GM23248 (cell line): ENCODE data around the gene CTSF. TPM values are rescaled to one million over a fixed set of nuclear protein-coding genes. Genes with fewer than 3 reads are reported as not detected.
"Not testable (repeated sequence)": the region's sequence is repeated elsewhere in the genome, so short reads cannot be mapped to it uniquely, and the experiment has no call there.

Experiments used
- DNase-seq: peaks from one replicate; pipeline ENCODE4 v3.0.0-alpha.2; 2015
- H2AFZ ChIP-seq: fragments of 200-600 bp; sonication (generic); 2 replicates; pipeline ENCODE4 v1.6.1; 2016; ENCODE audit warnings: antibody characterized with exemption
- H3F3A ChIP-seq: fragments of 200-600 bp; sonication (generic); 2 replicates; pipeline ENCODE4 v1.6.1; 2016; ENCODE audit warnings: mild to moderate bottlenecking, antibody characterized with exemption, mixed run types; ENCODE audit not compliant: insufficient read depth
- H3K27ac ChIP-seq: fragments of 200-600 bp; sonication (generic); 2 replicates; pipeline ENCODE4 v1.5.1; 2016; ENCODE audit warnings: mild to moderate bottlenecking
- H3K27me3 ChIP-seq: fragments of 200-600 bp; sonication (generic); replicated peaks from 2 replicates; pipeline ENCODE4 v1.6.1; 2016; ENCODE audit warnings: mild to moderate bottlenecking; ENCODE audit not compliant: insufficient read depth
- H3K36me3 ChIP-seq: fragments of 200-600 bp; sonication (generic); 2 replicates; pipeline ENCODE4 v1.6.1; 2016; ENCODE audit warnings: low read depth, mild to moderate bottlenecking
- H3K4me1 ChIP-seq: fragments of 200-600 bp; sonication (generic); 2 replicates; pipeline ENCODE4 v1.6.1; 2016; ENCODE audit warnings: mild to moderate bottlenecking; ENCODE audit not compliant: insufficient read depth
- H3K4me2 ChIP-seq: fragments of 200-600 bp; sonication (generic); one replicate; pipeline ENCODE4 v1.6.1; 2016; ENCODE audit warnings: mild to moderate bottlenecking; ENCODE audit not compliant: unreplicated experiment
- H3K4me3 ChIP-seq: fragments of 200-600 bp; sonication (generic); 2 replicates; pipeline ENCODE4 v1.5.1; 2016; ENCODE audit warnings: mild to moderate bottlenecking
- H3K79me2 ChIP-seq: fragments of 200-600 bp; sonication (generic); 2 replicates; pipeline ENCODE4 v1.6.1; 2016; ENCODE audit warnings: mild to moderate bottlenecking; ENCODE audit not compliant: insufficient read depth
- H3K9ac ChIP-seq: fragments of 200-600 bp; sonication (generic); 2 replicates; pipeline ENCODE4 v1.6.1; 2016; ENCODE audit warnings: mild to moderate bottlenecking
- H3K9me2 ChIP-seq: fragments of 200-600 bp; sonication (generic); 2 replicates; pipeline ENCODE4 v1.6.1; 2016; ENCODE audit warnings: mixed run types, mild to moderate bottlenecking, moderate library complexity; ENCODE audit not compliant: insufficient read depth
- H3K9me3 ChIP-seq: fragments of 200-600 bp; sonication (generic); one replicate; pipeline ENCODE4 v1.6.1; 2017; ENCODE audit warnings: low read depth
- H4K20me1 ChIP-seq: fragments of 200-600 bp; sonication (generic); 2 replicates; pipeline ENCODE4 v1.6.0; 2016; ENCODE audit not compliant: insufficient read depth
- EZH2 ChIP-seq: fragments of 200-600 bp; sonication (generic); IDR thresholded peaks from 2 replicates; pipeline ENCODE4 v1.6.1; 2018; ENCODE audit warnings: antibody characterized with exemption, mild to moderate bottlenecking; ENCODE audit not compliant: insufficient read depth, poor library complexity, severe bottlenecking
- EZH2phosphoT487 ChIP-seq: fragments of 200-600 bp; sonication (generic); IDR thresholded peaks from 2 replicates; pipeline ENCODE4 v1.6.1; 2018; ENCODE audit warnings: antibody characterized with exemption, moderate library complexity, mild to moderate bottlenecking, low read depth; ENCODE audit not compliant: insufficient read depth
- WGBS, 2 experiments: methylation state at CpG; one replicate each; pipeline ENCODE4 v1.1.6; 2015 to 2017; ENCODE audit warnings: low lambda C conversion rate in 2 of 2, low coverage in 1 of 2; ENCODE audit errors: missing lambda C conversion rate in 2 of 2; 5-methylcytosine and 5-hydroxymethylcytosine counted together
- in situ Hi-C: fragments of 300-500 bp; cut with MboI; formaldehyde crosslinking; loops from 2 replicates; pipeline ENCODE4 v1.15.0; 2020
- polyA plus RNA-seq: library from polyadenylated mRNA; unstranded; fragments of >200 nt; fragmentation: Nextera tagmentation; extraction: Ambion mirVana; gene quantifications from 2 replicates; pipeline ENCODE4 v1.2.1, GENCODE V29; 2016
- total RNA-seq: library from RNA; depleted of rRNA; stranded (reverse); fragments of >200 nt; shearing (Covaris generic); gene quantifications from 2 replicates; pipeline ENCODE4 v1.2.3, GENCODE V29; 2014

The CTSF gene
- total and polyA plus RNA-seq, 2 experiments from 2014 or later, result 59.2 to 72.6 TPM

GRCh38 chr11:66592457-66593302, 24.3 kb upstream of the CTSF start, which contains the start of the genes CCDC87 and CCS:
Gene CCDC87 (minus strand): TSS chr11:66593063. CDS start chr11:66593015, 48 bp downstream.
Gene CCS (plus strand): TSS chr11:66593185. CDS start chr11:66593262, 77 bp downstream.
- TF ChIP-seq EZH2phosphoT487, result no peak
- TF ChIP-seq EZH2, result no peak
- whole genome bisulfite sequencing, 2 experiments, result 17 to 18% methylated on average over 67 of the region's 68 CpGs
- H2AFZ ChIP-seq, result peak within 1 kb of the TSS; percentile 96
- H4K20me1 ChIP-seq, result no peaks in the 10 kb centered on the region
- H3K36me3 ChIP-seq, result no peaks in the 10 kb centered on the region
- H3K27ac ChIP-seq, result peak within 1 kb of the TSS; percentile 74
- peak; percentile 98 for DNase-seq
- H3K9me3 ChIP-seq, result no peaks in the 10 kb centered on the region
- H3F3A ChIP-seq, result no peaks in the 10 kb centered on the region
- H3K9ac ChIP-seq, result peak within 1 kb of the TSS; percentile 87
- peaks cover 51% of the 10 kb centered on the region for H3K79me2 ChIP-seq
- no peaks in the 10 kb centered on the region for H3K9me2 ChIP-seq
- no peaks in the 10 kb centered on the region for H3K27me3 ChIP-seq
- peak within 1 kb of the TSS; percentile 82 for H3K4me2 ChIP-seq
- 0 out of 2 replicates have a peak, but pooled peaks cover 8% of the 10 kb centered on the region for H3K4me1 ChIP-seq
- in situ Hi-C loops, result loop anchor here (25.0 kb wide), 1 partner anchor 245 kb away; the partner anchor contains the start of gene RCE1
- H3K4me3 ChIP-seq, result peak within 1 kb of the TSS; percentile 83

DNA sequence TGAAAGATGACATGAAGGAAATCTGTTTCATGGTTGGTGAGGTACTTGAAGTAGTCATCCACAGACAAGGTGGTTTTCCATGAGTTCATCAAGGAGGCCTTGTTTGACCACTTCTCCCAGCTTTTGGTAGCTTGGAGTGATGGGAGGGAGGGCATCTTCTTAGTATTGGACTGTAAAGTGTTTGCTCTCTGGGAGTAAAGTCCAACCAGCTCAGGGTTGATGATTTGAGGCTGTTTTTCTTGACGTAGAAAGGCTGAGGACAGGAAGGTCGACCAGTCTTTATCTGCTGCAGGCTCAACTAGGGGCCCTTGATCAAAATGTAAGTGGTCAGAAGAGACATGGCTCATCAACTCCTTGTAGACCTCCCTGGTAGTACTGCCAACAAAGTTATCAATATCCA, 22.8 kb upstream of the CTSF start:
- Histone ChIP-seq H3K4me2 (no peak overlapping the region), H3F3A (no peaks in the 10 kb centered on the region), H3K9me3 (no peaks in the 10 kb centered on the region), H2AFZ (no peak overlapping the region), H3K27ac (no peak overlapping the region), H3K9ac (no peak overlapping the region), H4K20me1 (no peaks in the 10 kb centered on the region), H3K4me3 (no peak overlapping the region), H3K79me2 (peaks cover 38% of the 10 kb centered on the region), H3K4me1 (0 out of 2 replicates have a peak, but pooled peaks cover 8% of the 10 kb centered on the region), H3K36me3 (no peaks in the 10 kb centered on the region), H3K9me2 (no peaks in the 10 kb centered on the region), H3K27me3 (no peaks in the 10 kb centered on the region)
- TF ChIP-seq EZH2 (no peak), EZH2phosphoT487 (no peak)
- in situ Hi-C loops, result loop anchor here (25.0 kb wide), 1 partner anchor 246 kb away; the partner anchor contains the start of gene RCE1
- WGBS, 2 experiments, result 63 to 68% methylated on average over 2 of the region's 2 CpGs
- no peak for DNase-seq

DNA sequence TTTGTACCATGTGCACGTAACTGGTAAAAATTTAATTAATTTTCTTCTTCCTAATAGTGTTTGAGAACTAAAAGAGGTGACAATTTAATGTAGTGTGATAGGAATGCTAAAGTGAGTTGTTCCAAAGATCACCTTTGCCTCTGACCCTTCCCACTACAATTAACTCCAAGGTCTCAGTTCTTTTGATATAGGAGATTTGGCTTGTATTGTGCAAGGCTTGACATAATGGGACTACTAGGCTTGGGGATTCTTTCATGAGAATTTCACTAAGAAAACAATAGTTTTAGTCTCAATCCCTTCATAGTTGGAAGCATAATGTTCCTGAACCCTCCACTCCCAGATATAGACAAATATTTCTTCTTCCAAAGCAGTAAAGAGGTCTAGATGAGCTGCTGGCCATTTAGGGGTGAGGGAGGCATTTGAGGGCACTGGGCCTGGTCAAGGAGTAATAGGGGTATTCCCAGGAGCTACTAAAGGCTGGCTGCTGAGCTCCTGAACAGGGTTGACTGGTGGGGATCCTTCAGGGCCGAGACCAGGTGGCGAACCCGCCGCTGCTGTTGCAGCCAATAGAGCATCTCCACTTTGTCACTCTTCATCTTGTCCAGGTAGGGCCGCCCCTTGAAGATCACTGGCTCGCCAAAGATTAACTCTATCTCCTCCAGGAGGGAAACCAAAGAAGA, 21.7 kb upstream of the CTSF start:
- H3K27ac ChIP-seq, result no peak overlapping the region
- no peaks in the 10 kb centered on the region for H3K9me2 ChIP-seq
- no peak overlapping the region for H3K9ac ChIP-seq
- H3K27me3 ChIP-seq, result no peaks in the 10 kb centered on the region
- H3K79me2 ChIP-seq, result peaks cover 29% of the 10 kb centered on the region
- H4K20me1 ChIP-seq, result no peaks in the 10 kb centered on the region
- no peak overlapping the region for H3K4me3 ChIP-seq
- in situ Hi-C loops, result loop anchor here (25.0 kb wide), 1 partner anchor 247 kb away; the partner anchor contains the start of gene RCE1
- no peak for TF ChIP-seq EZH2phosphoT487
- TF ChIP-seq EZH2, result no peak
- no peaks in the 10 kb centered on the region for H3K9me3 ChIP-seq
- 0 out of 2 replicates have a peak, but pooled peaks cover 4% of the 10 kb centered on the region for H3K4me1 ChIP-seq
- H3K36me3 ChIP-seq, result no peaks in the 10 kb centered on the region
- no peak overlapping the region for H3K4me2 ChIP-seq
- WGBS, 2 experiments, result 75 to 78% methylated on average over 7 of the region's 7 CpGs
- no peak overlapping the region for H2AFZ ChIP-seq
- DNase-seq, result no peak
- H3F3A ChIP-seq, result no peaks in the 10 kb centered on the region

GRCh38 chr11:66589315-66589714, 20.9 kb upstream of the CTSF start:
- H3K27me3 ChIP-seq, H3K27ac ChIP-seq, H2AFZ ChIP-seq, H3K4me3 ChIP-seq, DNase-seq, H4K20me1 ChIP-seq, H3K9me2 ChIP-seq, H3K36me3 ChIP-seq, H3K9ac ChIP-seq, H3K4me2 ChIP-seq, H3F3A ChIP-seq, H3K9me3 ChIP-seq, H3K4me1 ChIP-seq: not testable (repeated sequence)
- in situ Hi-C loops, result loop anchor here (25.0 kb wide), 1 partner anchor 248 kb away; the partner anchor contains the start of gene RCE1
- H3K79me2 ChIP-seq, result peaks cover 21% of the 10 kb centered on the region
- WGBS, 2 experiments, result 44 to 48% methylated on average over 2 of the region's 2 CpGs
